HepG2 (cell line): Measurements from ENCODE around the gene INTS12. TPM values are rescaled to one million over a fixed set of nuclear protein-coding genes. Genes with fewer than 3 reads are reported as not detected.
A peak's percentile ranks its signal among the peaks of the same experiment; 100 is the strongest.

ENCODE experiments used
- HDAC2 ChIP-seq: sonication (generic); formaldehyde crosslinking; IDR thresholded peaks from 2 replicates; pipeline ENCODE4 v1.4.0; 2020; ENCODE audit warnings: missing genetic modification reagents
- KDM2A ChIP-seq: sonication (generic); formaldehyde crosslinking; IDR thresholded peaks from 2 replicates; pipeline ENCODE4 v1.4.0; 2020; ENCODE audit warnings: low read depth, missing genetic modification reagents, borderline replicate concordance
- KLF6 ChIP-seq: IDR thresholded peaks from 2 replicates; pipeline ENCODE4 v1.8.0; 2016; ENCODE audit warnings: missing biosample characterization, missing genetic modification reagents
- MAFF ChIP-seq: IDR thresholded peaks from 2 replicates; pipeline ENCODE4 v1.6.1; 2011; ENCODE audit warnings: low read depth, low read length, improper control_type of control experiment
- MTF2 ChIP-seq: sonication (generic); formaldehyde crosslinking; IDR thresholded peaks from 2 replicates; pipeline ENCODE4 v1.5.0; 2020; ENCODE audit warnings: missing genetic modification reagents, borderline replicate concordance
- NFE2L1 ChIP-seq: sonication (generic); formaldehyde crosslinking; IDR thresholded peaks from 2 replicates; pipeline ENCODE4 v1.4.0; 2020; ENCODE audit warnings: missing genetic modification reagents, mild to moderate bottlenecking, borderline replicate concordance
- SAFB2 ChIP-seq: sonication (generic); formaldehyde crosslinking; IDR thresholded peaks from 2 replicates; pipeline ENCODE4 v1.5.1; 2020; ENCODE audit warnings: missing genetic modification reagents, low read depth, mild to moderate bottlenecking, borderline replicate concordance
- ZFP62 ChIP-seq: sonication (generic); formaldehyde crosslinking; IDR thresholded peaks from 2 replicates; pipeline ENCODE4 v1.4.0; 2020; ENCODE audit warnings: missing genetic modification reagents
- ZNF142 ChIP-seq: sonication (generic); formaldehyde crosslinking; IDR thresholded peaks from 2 replicates; pipeline ENCODE4 v1.4.0; 2020; ENCODE audit warnings: missing genetic modification reagents
- ZNF33A ChIP-seq: sonication (generic); formaldehyde crosslinking; IDR thresholded peaks from 2 replicates; pipeline ENCODE4 v1.5.1; 2020; ENCODE audit warnings: missing genetic modification reagents, mild to moderate bottlenecking, moderate library complexity, borderline replicate concordance
- ZNF562 ChIP-seq: sonication (generic); formaldehyde crosslinking; IDR thresholded peaks from 2 replicates; pipeline ENCODE4 v1.8.0; 2022; ENCODE audit warnings: missing genetic modification reagents, borderline replicate concordance
- ZNF841 ChIP-seq: sonication (generic); formaldehyde crosslinking; IDR thresholded peaks from 2 replicates; pipeline ENCODE4 v1.8.1; 2023; ENCODE audit warnings: missing genetic modification reagents, borderline replicate concordance
- ZUFSP ChIP-seq: sonication (generic); formaldehyde crosslinking; IDR thresholded peaks from 2 replicates; pipeline ENCODE4 v1.9.0; 2021; ENCODE audit warnings: missing genetic modification reagents, mild to moderate bottlenecking, borderline replicate concordance
- polyA plus RNA-seq, 8 experiments: library from polyadenylated mRNA; depleted of rRNA in 3 of 8; stranded (reverse) in 7 of 8; unstranded in 1 of 8; fragments of >200 nt; fragmentation: Illumina TruSeq in 4 of 8; extraction: Trizol in 4 of 8; gene quantifications; 2 replicates each; pipeline versions ENCODE4 v1.2.1 to v1.2.3, GENCODE V29; 2011 to 2016; ENCODE audit warnings: low read depth in 4 of 8, missing spikeins in 1 of 8, mixed read lengths in 1 of 8; ENCODE audit not compliant: insufficient read depth in 1 of 8
- total RNA-seq, 5 experiments: library from RNA; depleted of rRNA; stranded (reverse); fragments of >200 nt; fragmentation: Illumina TruSeq; extraction: Trizol; gene quantifications; 2 replicates each; pipeline ENCODE4 v1.2.3, GENCODE V29; 2016; ENCODE audit warnings: low read depth in 1 of 5
- TF ChIP-seq, protein P1 (sequence below): sonication (generic); formaldehyde crosslinking; IDR thresholded peaks from 2 replicates; pipeline ENCODE4 v1.8.0; 2022; ENCODE audit warnings: missing genetic modification reagents, mild to moderate bottlenecking, borderline replicate concordance
- TF ChIP-seq, protein P2 (sequence below): sonication (generic); formaldehyde crosslinking; IDR thresholded peaks from 2 replicates; pipeline ENCODE4 v1.8.0; 2022; ENCODE audit warnings: missing genetic modification reagents, low read depth, mild to moderate bottlenecking, borderline replicate concordance
- TF ChIP-seq, protein P3 (sequence below): sonication (generic); formaldehyde crosslinking; IDR thresholded peaks from 2 replicates; pipeline ENCODE4 v1.4.0; 2020; ENCODE audit warnings: mild to moderate bottlenecking, missing genetic modification reagents, borderline replicate concordance

INTS12 gene
- total and polyA plus RNA-seq, 2 of the 13 experiments (the other 11 are each of a cell fraction or from before 2014, with no cell fraction given), result 20.2 to 21.1 TPM

GRCh38 chr4:105708181-105709080 is at the start of gene INTS12, which contains the start of gene GSTCD (continued):
- TF ChIP-seq ZNF142 (CRISPR knock-in tag) (peak; percentile 92), ZNF562 (CRISPR knock-in tag) (peak; percentile 47; the same call in 1 of the 2 replicates), KDM2A (CRISPR knock-in tag) (peak; percentile 100), HDAC2 (CRISPR knock-in tag) (peak; percentile 98), NFE2L1 (CRISPR knock-in tag) (no peak), ZNF841 (CRISPR knock-in tag) (peak; percentile 84), SAFB2 (CRISPR knock-in tag) (peak; percentile 64; the same call in 1 of the 2 replicates), ZFP62 (CRISPR knock-in tag) (no peak), ZNF33A (CRISPR knock-in tag) (peak; percentile 84; the same call in 1 of the 2 replicates), KLF6 (peak; percentile 93; the same call in 1 of the 2 replicates), MTF2 (CRISPR knock-in tag) (peak; percentile 71; the same call in 1 of the 2 replicates), MAFF (no peak), ZUFSP (CRISPR knock-in tag) (no peak)
- TF ChIP-seq, protein P1, sequence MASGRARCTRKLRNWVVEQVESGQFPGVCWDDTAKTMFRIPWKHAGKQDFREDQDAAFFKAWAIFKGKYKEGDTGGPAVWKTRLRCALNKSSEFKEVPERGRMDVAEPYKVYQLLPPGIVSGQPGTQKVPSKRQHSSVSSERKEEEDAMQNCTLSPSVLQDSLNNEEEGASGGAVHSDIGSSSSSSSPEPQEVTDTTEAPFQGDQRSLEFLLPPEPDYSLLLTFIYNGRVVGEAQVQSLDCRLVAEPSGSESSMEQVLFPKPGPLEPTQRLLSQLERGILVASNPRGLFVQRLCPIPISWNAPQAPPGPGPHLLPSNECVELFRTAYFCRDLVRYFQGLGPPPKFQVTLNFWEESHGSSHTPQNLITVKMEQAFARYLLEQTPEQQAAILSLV (CRISPR knock-in tag), result peak; percentile 99
- TF ChIP-seq, protein P2, sequence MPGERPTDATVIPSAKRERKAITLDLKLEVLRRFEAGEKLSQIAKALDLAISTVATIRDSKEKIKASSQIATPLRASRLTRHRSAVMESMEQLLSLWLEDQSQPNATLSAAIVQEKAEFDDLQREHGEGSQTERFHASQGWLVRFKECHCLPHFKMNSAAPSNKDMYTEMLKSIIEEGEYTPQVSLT (CRISPR knock-in tag), result no peak
- TF ChIP-seq, protein P3, sequence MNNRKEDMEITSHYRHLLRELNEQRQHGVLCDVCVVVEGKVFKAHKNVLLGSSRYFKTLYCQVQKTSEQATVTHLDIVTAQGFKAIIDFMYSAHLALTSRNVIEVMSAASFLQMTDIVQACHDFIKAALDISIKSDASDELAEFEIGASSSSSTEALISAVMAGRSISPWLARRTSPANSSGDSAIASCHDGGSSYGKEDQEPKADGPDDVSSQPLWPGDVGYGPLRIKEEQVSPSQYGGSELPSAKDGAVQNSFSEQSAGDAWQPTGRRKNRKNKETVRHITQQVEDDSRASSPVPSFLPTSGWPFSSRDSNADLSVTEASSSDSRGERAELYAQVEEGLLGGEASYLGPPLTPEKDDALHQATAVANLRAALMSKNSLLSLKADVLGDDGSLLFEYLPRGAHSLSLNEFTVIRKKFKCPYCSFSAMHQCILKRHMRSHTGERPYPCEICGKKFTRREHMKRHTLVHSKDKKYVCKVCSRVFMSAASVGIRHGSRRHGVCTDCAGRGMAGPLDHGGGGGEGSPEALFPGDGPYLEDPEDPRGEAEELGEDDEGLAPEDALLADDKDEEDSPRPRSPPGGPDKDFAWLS (CRISPR knock-in tag), result peak; percentile 89; the same call in 1 of the 2 replicates
